Urinary bladder (tissue), 4 donors: Measurements from ENCODE around the gene DCDC2C. TPM values are rescaled to one million over a fixed set of nuclear protein-coding genes. Genes with fewer than 3 reads are reported as not detected.

Source experiments
- DNase-seq: peaks from one replicate; pipeline ENCODE4 v3.0.0-alpha.2; 2015; ENCODE audit errors: extremely low spot score
- H3K27ac ChIP-seq: one replicate; pipeline ENCODE4 v1.5.1; 2013; ENCODE audit warnings: low read depth, mild to moderate bottlenecking, moderate library complexity
- H3K36me3 ChIP-seq: one replicate; pipeline ENCODE4 v1.6.1; 2013; ENCODE audit warnings: mild to moderate bottlenecking, moderate library complexity; ENCODE audit not compliant: insufficient read depth
- H3K4me1 ChIP-seq: one replicate; pipeline ENCODE4 v1.6.1; 2013; ENCODE audit warnings: mild to moderate bottlenecking, moderate library complexity; ENCODE audit not compliant: insufficient read depth
- H3K4me3 ChIP-seq: one replicate; pipeline ENCODE4 v1.5.1; 2013; ENCODE audit warnings: low read depth, low read length
- WGBS: extraction: QIAGEN DNeasy Blood & Tissue Kit; methylation state at CpG from one replicate; pipeline ENCODE4 v1.1.7; 2013; 5-methylcytosine and 5-hydroxymethylcytosine counted together
- polyA plus RNA-seq: library from polyadenylated mRNA; stranded (reverse); fragments of 200-250 nt; gene quantifications from one replicate; pipeline ENCODE4 v1.2.3, GENCODE V29; 2013
- total RNA-seq: library from RNA; depleted of rRNA; stranded (reverse); fragments of >200 nt; gene quantifications from one replicate; pipeline ENCODE4 v1.2.3, GENCODE V29; 2014
- donor health status: healthy with polysubstance abuse.
- donor health status: healthy.

DCDC2C gene
- total and polyA plus RNA-seq, 2 donors: 0.09 to 0.48 TPM

DNA sequence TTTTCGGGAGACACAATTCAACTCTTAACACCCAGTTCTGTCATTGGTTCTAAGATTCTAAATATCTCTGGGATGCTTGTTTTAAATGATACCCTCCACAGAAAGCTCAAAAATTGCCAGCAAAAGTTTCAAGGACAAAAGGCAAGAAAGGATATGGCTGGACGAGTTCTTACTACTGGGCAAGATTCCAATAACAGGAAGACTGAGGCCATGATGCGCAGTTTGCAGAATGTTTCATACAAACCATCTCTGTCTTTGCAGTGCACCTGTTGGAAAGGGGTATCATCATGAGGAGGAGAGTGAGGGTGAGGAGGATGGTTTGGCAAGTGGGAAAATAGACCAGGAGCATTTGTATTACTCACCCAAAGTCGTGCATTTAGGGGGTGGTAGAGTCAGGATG, 172.8 kb downstream of the DCDC2C start:
- DNase-seq: no peak
- Histone ChIP-seq H3K27ac (no peak overlapping the region), H3K4me3 (no peak overlapping the region), H3K4me1 (no peaks in the 10 kb centered on the region), H3K36me3 (no peaks in the 10 kb centered on the region)
- WGBS: 61% methylated on average over 4 of the region's 4 CpGs

DNA sequence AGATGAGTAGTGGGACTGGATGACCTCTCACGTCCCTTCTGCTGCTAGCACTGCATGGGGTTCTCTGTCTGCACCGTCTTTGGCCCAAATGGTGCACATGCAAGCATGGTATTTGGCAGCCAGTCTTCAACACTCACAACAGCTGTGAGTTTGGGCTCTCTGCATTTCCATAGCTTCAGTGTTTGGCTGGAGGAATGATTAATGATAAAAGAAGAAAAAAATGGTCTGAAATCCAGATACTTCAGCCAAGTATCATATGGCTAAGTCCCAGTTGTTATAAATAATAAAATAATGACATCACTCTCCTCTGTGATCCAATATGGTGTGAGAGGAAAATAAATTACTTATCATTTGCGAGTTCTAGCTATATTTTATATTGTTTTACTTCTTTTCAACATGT, 173.3 kb downstream of the DCDC2C start:
- no peak overlapping the region for H3K27ac ChIP-seq
- DNase-seq: peak; percentile 32

DNA sequence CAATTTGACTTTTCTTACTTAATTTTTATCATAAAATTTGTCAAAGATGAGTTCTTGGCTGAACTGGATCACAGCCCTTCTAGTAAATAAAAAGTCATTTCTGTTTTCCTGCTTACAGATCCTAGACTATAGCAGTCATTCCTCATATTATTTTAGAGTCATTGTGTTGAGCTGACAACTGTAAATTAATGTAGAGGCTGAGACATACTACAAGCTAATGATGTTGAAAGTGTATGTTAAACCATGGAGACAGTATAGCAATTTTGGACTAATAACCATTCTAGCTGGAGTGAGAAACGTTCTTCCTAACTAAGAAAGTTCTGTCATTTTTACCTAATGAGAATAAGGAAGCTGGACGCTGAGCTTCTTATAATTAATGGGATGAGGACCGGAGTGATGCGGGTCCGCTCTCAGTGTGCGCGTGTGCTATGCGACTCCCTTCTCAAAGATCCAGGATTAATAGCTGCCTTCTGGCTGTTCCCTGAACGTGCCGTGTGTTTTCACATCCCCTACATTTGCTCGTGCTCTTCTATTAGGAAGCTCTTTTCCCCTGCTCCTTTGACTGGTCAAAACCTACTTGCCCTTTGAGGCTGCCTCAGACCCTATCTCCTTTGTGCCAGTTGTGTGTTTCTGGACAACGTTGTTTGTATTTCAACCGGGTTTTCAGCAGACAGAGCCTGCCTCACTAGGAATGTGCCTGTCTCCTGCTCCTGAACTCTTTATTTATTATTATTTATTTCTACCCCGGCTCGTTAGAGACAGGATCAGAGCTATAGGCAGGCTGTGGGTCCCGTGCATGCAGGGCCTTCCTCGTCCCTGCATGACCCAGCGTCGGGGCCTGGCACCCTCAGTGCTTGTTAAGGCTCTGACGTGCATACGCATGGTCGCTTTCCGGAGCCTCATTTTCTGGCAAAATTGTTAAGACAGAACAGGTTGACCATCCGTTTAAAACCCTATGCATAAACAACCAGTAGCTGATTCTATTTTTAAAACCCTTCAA, 182.6 kb downstream of the DCDC2C start:
- WGBS: 67% methylated on average over 24 of the region's 24 CpGs
- no peaks in the 10 kb centered on the region for H3K4me1 ChIP-seq
- no peak overlapping the region for H3K27ac ChIP-seq
- no peak overlapping the region for H3K4me3 ChIP-seq
- DNase-seq: no peak
- H3K36me3 ChIP-seq: no peaks in the 10 kb centered on the region

More for the DNA sequence above, 173.3 kb downstream of the DCDC2C start:
- no peaks in the 10 kb centered on the region for H3K4me1 ChIP-seq
- WGBS: 19% methylated on average over 3 of the region's 3 CpGs
- H3K36me3 ChIP-seq: no peaks in the 10 kb centered on the region
- no peak overlapping the region for H3K4me3 ChIP-seq

DNA sequence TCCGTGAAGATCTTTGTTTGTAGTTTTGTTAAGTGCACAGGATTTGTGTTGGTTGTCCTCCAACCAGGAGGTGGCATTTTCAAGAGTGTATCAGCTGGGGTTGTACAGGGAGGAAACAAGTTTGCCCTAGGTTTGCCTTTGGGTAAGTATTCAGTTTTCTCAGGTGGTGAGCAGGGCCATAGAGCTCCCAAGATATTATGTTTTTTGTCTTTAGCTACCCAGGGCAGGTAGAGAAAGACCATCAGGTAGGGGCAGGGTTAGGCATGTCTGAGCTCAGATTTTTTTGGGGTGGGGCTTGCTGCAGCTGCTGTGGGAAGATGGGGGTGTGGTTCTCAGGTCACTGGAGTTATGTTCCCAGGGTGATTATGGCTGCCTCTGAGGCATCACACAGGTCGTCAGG, 191.6 kb downstream of the DCDC2C start:
- 76% methylated on average over 2 of the region's 2 CpGs for WGBS
- H3K27ac ChIP-seq: no peak overlapping the region
- DNase-seq: no peak
- H3K4me1 ChIP-seq: no peaks in the 10 kb centered on the region
- no peak overlapping the region for H3K4me3 ChIP-seq
- H3K36me3 ChIP-seq: no peaks in the 10 kb centered on the region

Other genes starting within 250 kb of the DCDC2C start
- gene ADI1, start 184.0 kb upstream of the DCDC2C start, total RNA-seq: 41.9 TPM
- gene ADI1, start 184.0 kb upstream of the DCDC2C start, polyA plus RNA-seq: 78.3 TPM
- 18.1 TPM for gene RNASEH1, start 145.2 kb upstream of the DCDC2C start, total RNA-seq
- 22.2 TPM for gene RNASEH1, start 145.2 kb upstream of the DCDC2C start, polyA plus RNA-seq
- gene RPS7, start 128.3 kb upstream of the DCDC2C start, total RNA-seq: 1,697 TPM
- 1,568 TPM for gene RPS7, start 128.3 kb upstream of the DCDC2C start, polyA plus RNA-seq
- 2.9 TPM for gene COLEC11, start 108.5 kb upstream of the DCDC2C start, total RNA-seq
- gene COLEC11, start 108.5 kb upstream of the DCDC2C start, polyA plus RNA-seq: 23.1 TPM
- gene ALLC, start 45.4 kb upstream of the DCDC2C start, total RNA-seq: 0.16 TPM
- 0.19 TPM for gene ALLC, start 45.4 kb upstream of the DCDC2C start, polyA plus RNA-seq